ENCODE results near the gene KCND3. TPM values are rescaled to one million over a fixed set of nuclear protein-coding genes. Genes with fewer than 3 reads are reported as not detected.

KCND3 gene
- total RNA-seq, 6 donors from 2014 or later: 2.7 to 6.4 (median 5.4) TPM

DNA sequence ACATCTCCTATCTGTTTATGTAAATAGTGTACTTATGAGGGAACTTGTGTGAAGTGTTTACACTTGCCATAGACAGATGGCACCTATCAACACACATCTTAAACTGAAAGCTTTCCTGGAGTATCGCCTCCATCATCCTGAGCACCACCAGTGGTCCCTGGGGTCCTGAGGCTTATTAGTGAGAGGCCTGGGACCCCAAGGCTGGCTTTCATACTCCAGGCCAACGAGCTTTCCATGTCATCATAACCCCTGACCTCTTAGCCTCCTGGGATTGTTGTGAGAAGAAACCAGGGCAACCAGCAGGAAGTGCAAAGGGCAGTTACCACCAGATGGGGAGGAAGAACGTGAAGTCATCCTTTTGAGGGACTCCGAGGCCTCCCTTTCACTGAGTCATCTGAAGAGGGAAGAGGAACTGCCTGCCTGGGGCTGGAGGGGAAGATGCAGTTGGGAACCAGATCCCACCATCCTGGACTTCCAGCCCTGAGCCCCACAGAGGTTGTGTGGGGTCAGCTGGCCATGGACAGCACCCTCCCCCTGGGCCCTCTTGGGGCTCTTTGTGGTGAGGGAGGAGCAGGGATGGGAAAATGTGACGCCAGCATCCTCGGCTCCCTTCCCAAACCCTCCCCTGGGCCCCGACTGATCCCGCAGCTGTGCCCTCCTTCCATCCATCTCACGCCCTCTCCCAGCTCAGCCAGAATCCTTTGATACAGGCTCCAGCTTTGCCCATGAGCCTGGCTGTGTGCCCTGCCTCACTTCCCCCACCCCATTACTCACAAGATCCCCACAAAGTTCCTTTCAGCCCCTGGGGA, 256.1 kb downstream of the KCND3 start:
- Histone ChIP-seq H3K27me3 (no peaks in the 10 kb centered on the region), H3K4me1 (peaks cover 33 to 39% (median 37%) of the 10 kb centered on the region in 4 donors), H3K36me3 (no peaks in the 10 kb centered on the region), H3K27ac (peak overlapping the region; percentile 66 to 87 (median 79)), H3K4me3 (peak overlapping the region in 1 of 4 donors; percentile 8), H3K9me3 (no peaks in the 10 kb centered on the region)
- peak; percentile 75 to 80 for TF ChIP-seq POLR2AphosphoS5 (IDR thresholded peaks at IDR 0.05)
- peak in 1 of 4 donors; percentile 48 for TF ChIP-seq EP300 (IDR thresholded peaks at IDR 0.05)
- TF ChIP-seq, protein P1, sequence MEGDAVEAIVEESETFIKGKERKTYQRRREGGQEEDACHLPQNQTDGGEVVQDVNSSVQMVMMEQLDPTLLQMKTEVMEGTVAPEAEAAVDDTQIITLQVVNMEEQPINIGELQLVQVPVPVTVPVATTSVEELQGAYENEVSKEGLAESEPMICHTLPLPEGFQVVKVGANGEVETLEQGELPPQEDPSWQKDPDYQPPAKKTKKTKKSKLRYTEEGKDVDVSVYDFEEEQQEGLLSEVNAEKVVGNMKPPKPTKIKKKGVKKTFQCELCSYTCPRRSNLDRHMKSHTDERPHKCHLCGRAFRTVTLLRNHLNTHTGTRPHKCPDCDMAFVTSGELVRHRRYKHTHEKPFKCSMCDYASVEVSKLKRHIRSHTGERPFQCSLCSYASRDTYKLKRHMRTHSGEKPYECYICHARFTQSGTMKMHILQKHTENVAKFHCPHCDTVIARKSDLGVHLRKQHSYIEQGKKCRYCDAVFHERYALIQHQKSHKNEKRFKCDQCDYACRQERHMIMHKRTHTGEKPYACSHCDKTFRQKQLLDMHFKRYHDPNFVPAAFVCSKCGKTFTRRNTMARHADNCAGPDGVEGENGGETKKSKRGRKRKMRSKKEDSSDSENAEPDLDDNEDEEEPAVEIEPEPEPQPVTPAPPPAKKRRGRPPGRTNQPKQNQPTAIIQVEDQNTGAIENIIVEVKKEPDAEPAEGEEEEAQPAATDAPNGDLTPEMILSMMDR (IDR thresholded peaks at IDR 0.05): no peak
- ATAC-seq (ENCODE audit: low FRiP score in 2 of 2) (peak; percentile 69 to 93), DNase-seq (peak in 1 of 2 donors; percentile 77)
- WGBS, 2 donors: 46 to 79% methylated on average over 7 to 9 of the region's 9 CpGs

DNA sequence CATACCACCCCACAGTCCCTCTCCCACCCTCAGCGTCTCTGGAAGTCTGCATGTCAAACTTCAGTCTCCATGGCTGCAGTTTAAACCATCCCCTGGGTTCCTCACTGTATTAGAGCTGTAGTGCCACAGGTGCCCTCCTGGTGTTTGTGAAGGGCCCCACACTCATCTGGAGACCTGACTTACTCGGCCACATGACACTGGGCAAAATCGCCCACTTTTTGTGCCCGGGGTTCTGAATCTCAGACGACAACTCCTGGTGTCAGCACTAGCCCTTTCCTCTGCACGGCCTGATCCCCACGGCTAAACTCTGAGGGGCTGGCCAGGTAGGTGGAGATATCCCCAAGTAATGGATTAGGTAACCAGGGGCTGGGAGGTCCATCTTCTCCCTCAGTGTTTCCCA, 256.8 kb downstream of the KCND3 start:
- Histone ChIP-seq H3K9me3 (no peaks in the 10 kb centered on the region), H3K4me3 (no peak overlapping the region), H3K27ac (peak overlapping the region; percentile 66 to 87 (median 79)), H3K27me3 (no peaks in the 10 kb centered on the region), H3K36me3 (no peaks in the 10 kb centered on the region), H3K4me1 (peaks cover 26 to 33% (median 30%) of the 10 kb centered on the region in 4 donors)
- no peak for ATAC-seq (ENCODE audit: low FRiP score in 2 of 2)
- TF ChIP-seq POLR2A (IDR thresholded peaks at IDR 0.05) (no peak), POLR2AphosphoS5 (IDR thresholded peaks at IDR 0.05) (no peak)
- no peak for DNase-seq
- 93 to 100% methylated on average over 3 to 7 of the region's 7 CpGs for WGBS, 2 donors

DNA sequence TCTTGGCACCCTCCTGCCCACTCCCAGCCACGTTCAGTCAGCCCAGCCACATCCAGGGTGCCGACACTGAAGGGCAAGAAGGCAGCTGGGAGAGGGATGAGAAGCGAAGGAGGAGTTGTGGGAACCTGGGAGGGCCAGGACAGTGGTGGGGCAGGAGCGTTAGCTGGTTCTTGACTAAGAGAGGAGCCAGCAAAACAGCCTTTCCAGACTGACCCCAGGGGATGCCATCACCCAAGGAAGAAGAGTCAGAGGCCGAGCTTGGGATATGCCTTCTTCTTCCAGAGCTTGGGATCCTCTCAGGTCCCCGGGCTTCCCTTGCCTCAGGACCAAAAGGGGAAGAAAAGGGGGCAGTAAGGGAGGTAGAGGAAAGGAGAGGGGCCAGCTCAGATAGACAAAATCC, 257.5 kb downstream of the KCND3 start:
- H3K27ac ChIP-seq: peak overlapping the region in 1 of 4 donors; percentile 43
- 78 to 81% methylated on average over 6 of the region's 6 CpGs for WGBS, 2 donors
- TF ChIP-seq, protein P1 (IDR thresholded peaks at IDR 0.05): no peak
- no peak for TF ChIP-seq EP300 (IDR thresholded peaks at IDR 0.05)
- ATAC-seq (ENCODE audit: low FRiP score in 2 of 2) (no peak), DNase-seq (no peak)
- no peak overlapping the region for H3K4me3 ChIP-seq
- no peaks in the 10 kb centered on the region for H3K9me3 ChIP-seq
- peaks cover 0 to 7% (median 0%) of the 10 kb centered on the region in 4 donors for H3K36me3 ChIP-seq
- no peaks in the 10 kb centered on the region for H3K27me3 ChIP-seq
- H3K4me1 ChIP-seq: peaks cover 20 to 25% (median 23%) of the 10 kb centered on the region in 4 donors

DNA sequence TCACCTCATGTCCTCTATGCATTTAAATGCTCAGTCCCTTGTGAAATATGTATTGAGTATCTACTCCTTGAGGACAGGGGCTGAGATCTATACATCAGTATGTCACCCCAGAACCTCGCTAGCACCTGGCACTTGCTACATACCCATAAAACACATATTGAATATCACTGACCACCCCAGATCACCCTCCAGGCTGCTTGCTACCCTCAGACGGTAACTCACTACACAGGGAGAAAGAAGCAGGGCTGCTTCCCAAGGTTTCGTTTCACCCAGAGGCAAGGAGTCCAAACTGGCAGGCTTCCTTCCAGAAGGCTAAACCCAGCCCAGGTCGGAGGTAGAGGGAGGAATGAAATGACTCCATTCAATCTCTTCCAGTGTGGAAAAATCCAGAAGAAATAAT, 258.8 kb downstream of the KCND3 start:
- no peaks in the 10 kb centered on the region for H3K27me3 ChIP-seq
- peaks cover 0 to 13% (median 0%) of the 10 kb centered on the region in 4 donors for H3K36me3 ChIP-seq
- H3K9me3 ChIP-seq: no peaks in the 10 kb centered on the region
- WGBS, 2 donors: 94 to 95% methylated on average over 4 of the region's 4 CpGs
- peaks cover 19 to 24% (median 20%) of the 10 kb centered on the region in 4 donors for H3K4me1 ChIP-seq
- ATAC-seq (ENCODE audit: low FRiP score in 2 of 2): no peak
- H3K27ac ChIP-seq: no peak overlapping the region
- H3K4me3 ChIP-seq: no peak overlapping the region
- no peak for DNase-seq
- TF ChIP-seq EP300 (IDR thresholded peaks at IDR 0.05) (no peak), POLR2AphosphoS5 (IDR thresholded peaks at IDR 0.05) (no peak), POLR2A (IDR thresholded peaks at IDR 0.05) (no peak)
- TF ChIP-seq, protein P1 (IDR thresholded peaks at IDR 0.05): no peak

DNA sequence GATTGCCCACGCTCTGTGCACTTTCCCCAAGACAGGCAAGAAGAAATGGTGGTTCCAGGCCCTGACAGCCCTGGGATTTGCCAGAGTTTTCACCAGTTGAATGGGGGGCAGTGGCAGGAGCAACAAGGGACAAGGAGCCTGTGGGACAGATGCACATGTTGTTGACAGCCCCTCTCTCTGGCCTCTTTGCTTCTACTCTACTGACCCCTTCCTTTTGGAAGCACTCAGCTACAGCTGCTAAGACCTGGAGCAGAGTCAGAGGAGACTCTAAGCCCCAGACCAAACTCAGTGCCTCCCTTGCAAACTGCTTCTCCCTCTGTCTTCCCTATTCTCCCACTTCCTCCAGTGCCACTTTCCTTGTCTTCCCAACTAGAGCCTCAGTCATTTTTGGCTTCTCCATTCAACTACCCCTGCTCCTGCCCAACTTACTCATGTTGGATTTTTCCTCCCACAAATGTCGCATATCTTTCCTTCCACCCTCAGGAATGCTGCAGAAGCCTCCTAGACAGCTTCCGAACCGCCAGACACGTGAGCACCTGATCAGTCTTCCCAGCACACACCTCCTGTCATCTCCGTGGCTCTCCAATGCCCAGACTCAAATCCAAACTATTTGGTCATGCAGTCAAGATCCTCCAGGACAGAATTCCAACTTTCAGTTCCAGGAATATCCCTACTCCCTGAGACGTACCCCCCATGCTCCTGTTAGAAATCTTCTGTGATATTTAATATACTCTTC, 259.4 kb downstream of the KCND3 start:
- DNase-seq (no peak), ATAC-seq (ENCODE audit: low FRiP score in 2 of 2) (no peak)
- WGBS, 2 donors: 77 to 79% methylated on average over 7 of the region's 7 CpGs
- H3K27ac ChIP-seq: no peak overlapping the region
- H3K4me3 ChIP-seq: no peak overlapping the region
- H3K4me1 ChIP-seq: peaks cover 20 to 24% (median 20%) of the 10 kb centered on the region in 4 donors
- no peak for TF ChIP-seq POLR2A (IDR thresholded peaks at IDR 0.05)
- TF ChIP-seq, protein P1 (IDR thresholded peaks at IDR 0.05): no peak
- TF ChIP-seq POLR2AphosphoS5 (IDR thresholded peaks at IDR 0.05): no peak
- TF ChIP-seq EP300 (IDR thresholded peaks at IDR 0.05): no peak
- H3K27me3 ChIP-seq: no peaks in the 10 kb centered on the region
- H3K36me3 ChIP-seq: peaks cover 0 to 13% (median 0%) of the 10 kb centered on the region in 4 donors
- no peaks in the 10 kb centered on the region for H3K9me3 ChIP-seq

All from upper lobe of left lung (tissue), 6 donors.